Thyroid gland (tissue), 4 donors: ENCODE results near the gene DALRD3.
A peak's percentile ranks its signal among the peaks of the same experiment; 100 is the strongest.

Experiments used
- CTCF ChIP-seq, 6 experiments: fragments of 200-600 bp in 3 of 6; fragments of 450-650 bp in 3 of 6; sonication (generic) in 3 of 6; IDR thresholded peaks; one replicate each; pipeline ENCODE4 v1.5.1; 2016 to 2019; ENCODE audit warnings: antibody characterized with exemption in 6 of 6, mild to moderate bottlenecking in 2 of 6, inconsistent platforms in 1 of 6, moderate library complexity in 1 of 6
- POLR2A ChIP-seq, 2 donors: fragments of 450-650 bp; IDR thresholded peaks; one replicate each; pipeline ENCODE4 v1.6.1; 2017; ENCODE audit warnings: antibody characterized with exemption in 2 of 2, mild to moderate bottlenecking in 2 of 2, moderate library complexity in 1 of 2

GRCh38 chr3:49021813-49022687 is 3.7 kb upstream of the DALRD3 start, which contains the start of gene NDUFAF3:
- peak; percentile 81 to 99 (median 96) for TF ChIP-seq CTCF (IDR thresholded peaks at IDR 0.05)
- TF ChIP-seq POLR2A (IDR thresholded peaks at IDR 0.05), result peak; percentile 53 to 62
